ENCODE data around the gene ZNF804B. TPM values are rescaled to one million over a fixed set of nuclear protein-coding genes. Genes with fewer than 3 reads are reported as not detected.

The ZNF804B gene
- total and polyA plus RNA-seq, 2 of the 4 experiments (the other 2 are of a cell fraction) = not detected

GRCh38 chr7:89246196-89246595 lies 486.7 kb downstream of the ZNF804B start:
- no peak for ATAC-seq (ENCODE audit: low read depth)
- no peak overlapping the region for H3K9ac ChIP-seq (ENCODE audit: low read depth, low read length)
- no peaks in the 10 kb centered on the region for H3K27me3 ChIP-seq (ENCODE audit: control insufficient read depth, insufficient read depth, low read length)
- H4K5ac ChIP-seq (ENCODE audit: low read depth, low read length) = no peak overlapping the region
- H3K36me3 ChIP-seq (ENCODE audit: control insufficient read depth, insufficient read depth, low read length) = no peaks in the 10 kb centered on the region
- TF ChIP-seq SMC3 (IDR thresholded peaks at IDR 0.05; ENCODE audit: low read depth, low read length) (no peak), RFX5 (IDR thresholded peaks at IDR 0.05; ENCODE audit: low read depth, low read length) (no peak), CEBPB (IDR thresholded peaks at IDR 0.05; ENCODE audit: low read depth, low read length) (no peak), MAZ (IDR thresholded peaks at IDR 0.05; ENCODE audit: borderline replicate concordance, low read depth, low read length) (no peak), MAFK (IDR thresholded peaks at IDR 0.05; ENCODE audit: low read depth, low read length) (no peak), USF2 (IDR thresholded peaks at IDR 0.05; ENCODE audit: low read depth, low read length) (no peak), POLR2A (IDR thresholded peaks at IDR 0.05; ENCODE audit: low read depth, low read length) (no peak), FOS (IDR thresholded peaks at IDR 0.05; ENCODE audit: low read depth, low read length) (no peak), ELK1 (IDR thresholded peaks at IDR 0.05; ENCODE audit: borderline replicate concordance, low read depth, low read length) (no peak), RAD21 (IDR thresholded peaks at IDR 0.05; ENCODE audit: low read length) (no peak), CHD1 (IDR thresholded peaks at IDR 0.05; ENCODE audit: low read depth, low read length) (no peak), MXI1 (IDR thresholded peaks at IDR 0.05; ENCODE audit: borderline replicate concordance, low read depth, low read length) (no peak)
- H3K4ac ChIP-seq (ENCODE audit: low read depth, low read length) = no peak overlapping the region
- no peak overlapping the region for H2AK5ac ChIP-seq (ENCODE audit: low read depth, low read length)
- no peak overlapping the region for H2BK20ac ChIP-seq (ENCODE audit: low read depth, low read length)
- intact Hi-C loops (cut with micrococcal nuclease) = no loop called here
- H3K14ac ChIP-seq (replicated peaks; ENCODE audit: low read depth, low read length) = no peak overlapping the region
- no peak overlapping the region for H4K8ac ChIP-seq (ENCODE audit: low read depth in 2 of 2, low read length in 2 of 2)
- H2BK120ac ChIP-seq (ENCODE audit: low read depth, low read length) = no peak overlapping the region
- no peak overlapping the region for H3K4me2 ChIP-seq (ENCODE audit: low read depth, low read length)
- no TSS peak for BruUV-seq (replicated peaks)
- no peak overlapping the region for H3K4me3 ChIP-seq (ENCODE audit: insufficient read depth, low read depth, low read length)
- no peaks in the 10 kb centered on the region for H3K79me1 ChIP-seq (ENCODE audit: low read depth in 1 of 2, low read length in 2 of 2)
- no peaks in the 10 kb centered on the region for H4K20me1 ChIP-seq (ENCODE audit: insufficient read depth, low read length)
- dilution Hi-C loops (cut with HindIII; ENCODE audit: low sequenced_read_pairs, unreplicated experiment) = no loop called here
- in situ Hi-C loops (cut with MboI; ENCODE audit: low sequenced_read_pairs) = no loop called here
- no peak overlapping the region for H3K18ac ChIP-seq (ENCODE audit: low read depth, low read length)
- H2AFZ ChIP-seq (replicated peaks; ENCODE audit: low read length, poor library complexity) = no peak overlapping the region
- no peak overlapping the region for H3K27ac ChIP-seq (ENCODE audit: insufficient read depth, low read length)
- H3K56ac ChIP-seq (ENCODE audit: extremely low read depth, insufficient read depth, low read length) = no peak overlapping the region
- H2BK5ac ChIP-seq (ENCODE audit: low read depth, low read length, poor library complexity, severe bottlenecking) = no peak overlapping the region
- no peak overlapping the region for H2BK15ac ChIP-seq (ENCODE audit: low read depth, low read length)
- ChIA-PET POLR2A (ENCODE audit: unreplicated experiment) (no interaction called here), CTCF (no interaction called here)
- no peak overlapping the region for H2AK9ac ChIP-seq (replicated peaks; ENCODE audit: low read depth, low read length, poor library complexity)
- H3K4me1 ChIP-seq (ENCODE audit: control insufficient read depth, insufficient read depth, low read length) = no peaks in the 10 kb centered on the region
- H3K23ac ChIP-seq (ENCODE audit: low read depth, low read length) = no peak overlapping the region
- H4K91ac ChIP-seq (ENCODE audit: insufficient read depth, low read depth, low read length) = no peak overlapping the region
- DNase-seq = no peak
- H3K9me1 ChIP-seq (ENCODE audit: insufficient read depth, low read length) = no peaks in the 10 kb centered on the region
- peaks cover 17% of the 10 kb centered on the region for H3K9me3 ChIP-seq (ENCODE audit: control insufficient read depth, insufficient read depth, low read length)
